H9 (cell line): ENCODE measurements around the gene TUBGCP6. TPM values are rescaled to one million over a fixed set of nuclear protein-coding genes. Genes with fewer than 3 reads are reported as not detected.

Experiments
- DNase-seq: peaks from one replicate; pipeline ENCODE4 v3.0.0-alpha.2; 2017
- H2AFZ ChIP-seq: one replicate; pipeline ENCODE4 v1.6.1; 2013; ENCODE audit warnings: mild to moderate bottlenecking, low read length, control low read depth, moderate library complexity
- H2AK5ac ChIP-seq: 2 replicates; pipeline ENCODE4 v1.6.1; 2013; ENCODE audit warnings: low read length, control low read depth, mixed read lengths; ENCODE audit not compliant: insufficient read length
- H2BK120ac ChIP-seq: one replicate; pipeline ENCODE4 v1.6.1; 2013; ENCODE audit warnings: low read depth, mild to moderate bottlenecking, low read length, control low read depth, inconsistent platforms; ENCODE audit not compliant: poor library complexity, severe bottlenecking
- H2BK12ac ChIP-seq: 2 replicates; pipeline ENCODE4 v1.6.1; 2013; ENCODE audit warnings: low read length, control low read depth, mixed read lengths, low read depth; ENCODE audit not compliant: insufficient read length
- H2BK15ac ChIP-seq: 2 replicates; pipeline ENCODE4 v1.6.1; 2013; ENCODE audit warnings: low read depth, low read length, control low read depth
- H2BK20ac ChIP-seq: one replicate; pipeline ENCODE4 v1.6.1; 2013; ENCODE audit warnings: low read depth, mild to moderate bottlenecking, low read length, control low read depth, inconsistent platforms; ENCODE audit not compliant: poor library complexity, severe bottlenecking
- H2BK5ac ChIP-seq: 2 replicates; pipeline ENCODE4 v1.6.1; 2013; ENCODE audit warnings: low read length, control low read depth, mixed read lengths; ENCODE audit not compliant: insufficient read length
- H3K14ac ChIP-seq: 2 replicates; pipeline ENCODE4 v1.6.1; 2013; ENCODE audit warnings: low read length, control low read depth; ENCODE audit not compliant: insufficient read depth
- H3K18ac ChIP-seq: 2 replicates; pipeline ENCODE4 v1.6.1; 2013; ENCODE audit warnings: low read depth, mild to moderate bottlenecking, mixed read lengths, low read length, control low read depth; ENCODE audit not compliant: insufficient read length
- H3K23ac ChIP-seq: 2 replicates; pipeline ENCODE4 v1.6.1; 2013; ENCODE audit warnings: low read length, control low read depth, mixed read lengths, low read depth; ENCODE audit not compliant: insufficient read length
- H3K23me2 ChIP-seq: 2 replicates; pipeline ENCODE4 v1.6.1; 2013; ENCODE audit warnings: low read depth, mild to moderate bottlenecking, mixed read lengths, low read length, control low read depth; ENCODE audit not compliant: insufficient read length, poor library complexity, severe bottlenecking
- H3K27ac ChIP-seq: 2 replicates; pipeline ENCODE4 v1.5.1; 2013; ENCODE audit warnings: low read length, control low read depth, mixed read lengths, low read depth; ENCODE audit not compliant: insufficient read length
- H3K27me3 ChIP-seq: 2 replicates; pipeline ENCODE4 v1.6.1; 2013; ENCODE audit warnings: low read length, control low read depth, inconsistent platforms; ENCODE audit not compliant: insufficient read depth
- H3K4ac ChIP-seq: 2 replicates; pipeline ENCODE4 v1.6.1; 2013; ENCODE audit warnings: low read depth, mild to moderate bottlenecking, control low read depth, inconsistent platforms, low read length, moderate library complexity
- H3K4me1 ChIP-seq: 2 replicates; pipeline ENCODE4 v1.6.1; 2013; ENCODE audit warnings: low read length, control low read depth, inconsistent platforms; ENCODE audit not compliant: insufficient read depth
- H3K4me2 ChIP-seq: 2 replicates; pipeline ENCODE4 v1.6.1; 2013; ENCODE audit warnings: low read length, control low read depth, mixed read lengths; ENCODE audit not compliant: insufficient read length, insufficient read depth
- H3K56ac ChIP-seq: 2 replicates; pipeline ENCODE4 v1.6.1; 2013; ENCODE audit warnings: low read depth, mild to moderate bottlenecking, mixed read lengths, low read length, control low read depth; ENCODE audit not compliant: insufficient read length
- H3K79me1 ChIP-seq: 2 replicates; pipeline ENCODE4 v1.6.1; 2013; ENCODE audit warnings: low read depth, mild to moderate bottlenecking, moderate library complexity, low read length, control low read depth, inconsistent platforms; ENCODE audit not compliant: insufficient read depth, poor library complexity, severe bottlenecking
- H3K79me2 ChIP-seq: 2 replicates; pipeline ENCODE4 v1.6.1; 2013; ENCODE audit warnings: low read length, control low read depth, inconsistent platforms; ENCODE audit not compliant: insufficient read depth
- H3K9ac ChIP-seq: 2 replicates; pipeline ENCODE4 v1.6.1; 2013; ENCODE audit warnings: low read length, control low read depth, mixed read lengths; ENCODE audit not compliant: insufficient read length; ENCODE audit errors: extremely low read depth
- H3K9me3 ChIP-seq: one replicate; pipeline ENCODE4 v1.6.1; 2013; ENCODE audit warnings: low read depth, low read length, inconsistent platforms; ENCODE audit not compliant: control insufficient read depth
- H3T11ph ChIP-seq: one replicate; pipeline ENCODE4 v1.6.1; 2013; ENCODE audit warnings: mild to moderate bottlenecking, low read length, control low read depth, inconsistent platforms
- H4K20me1 ChIP-seq: one replicate; pipeline ENCODE4 v1.6.1; 2013; ENCODE audit not compliant: control insufficient read depth, insufficient read length, insufficient read depth
- H4K5ac ChIP-seq: 2 replicates; pipeline ENCODE4 v1.6.1; 2013; ENCODE audit warnings: low read depth, mild to moderate bottlenecking, mixed read lengths, low read length, control low read depth; ENCODE audit not compliant: insufficient read length
- H4K8ac ChIP-seq: replicated peaks from 2 replicates; pipeline ENCODE4 v1.6.1; 2013; ENCODE audit warnings: low read length, control low read depth, mixed read lengths, low read depth; ENCODE audit not compliant: insufficient read length
- H4K91ac ChIP-seq: 2 replicates; pipeline ENCODE4 v1.6.1; 2013; ENCODE audit warnings: low read depth, mild to moderate bottlenecking, moderate library complexity, mixed read lengths, low read length, control low read depth; ENCODE audit not compliant: insufficient read length
- H3K27ac Mint-ChIP-seq, 3 experiments: 2 replicates in 2 of 3; 3 replicates in 1 of 3; pipeline ENCODE4 v1.8.0; 2020 to 2021; ENCODE audit warnings: mixed read lengths in 3 of 3, mild to moderate bottlenecking in 1 of 3, moderate library complexity in 1 of 3
- H3K27me3 Mint-ChIP-seq: 2 replicates; pipeline ENCODE4 v1.8.0; 2021; ENCODE audit warnings: low read depth, mild to moderate bottlenecking, moderate library complexity, mixed read lengths
- H3K36me3 Mint-ChIP-seq, 3 experiments: 2 replicates in 2 of 3; 3 replicates in 1 of 3; pipeline ENCODE4 v1.8.0; 2020 to 2021; ENCODE audit warnings: low read depth in 3 of 3, mixed read lengths in 3 of 3; ENCODE audit not compliant: insufficient read depth in 1 of 3
- H3K4me1 Mint-ChIP-seq, 2 experiments: 2 replicates each; pipeline ENCODE4 v1.8.0; 2020; ENCODE audit warnings: mixed read lengths in 2 of 2
- H3K4me3 Mint-ChIP-seq, 2 experiments: 2 replicates in 1 of 2; 3 replicates in 1 of 2; pipeline ENCODE4 v1.8.0; 2020 to 2021; ENCODE audit warnings: mild to moderate bottlenecking in 2 of 2, mixed read lengths in 2 of 2, moderate library complexity in 1 of 2
- H3K9me3 Mint-ChIP-seq, 2 experiments: 2 replicates in 1 of 2; 3 replicates in 1 of 2; pipeline ENCODE4 v1.8.0; 2020; ENCODE audit warnings: mild to moderate bottlenecking in 2 of 2, mixed read lengths in 2 of 2, moderate library complexity in 1 of 2
- WGBS: extraction: QIAGEN DNeasy Blood & Tissue Kit; methylation state at CpG from one replicate; pipeline ENCODE4 v1.1.7; 2013; ENCODE audit warnings: missing lambda C conversion rate, low lambda C conversion rate, mixed read lengths; ENCODE audit not compliant: insufficient read length; ENCODE audit errors: extremely low coverage; 5-methylcytosine and 5-hydroxymethylcytosine counted together
- total RNA-seq: library from RNA; stranded (reverse); gene quantifications from 2 replicates; pipeline ENCODE4 v1.2.1, GENCODE V29; 2021
- TF ChIP-seq, protein P1 (sequence below): fragments of 200-600 bp; sonication (generic); conservative IDR thresholded peaks from 3 replicates; pipeline ENCODE4 v1.8.0; 2021; ENCODE audit warnings: antibody characterized with exemption, mild to moderate bottlenecking

The TUBGCP6 gene
- total RNA-seq, 1 experiment from 2014 or later = 29.0 TPM

DNA sequence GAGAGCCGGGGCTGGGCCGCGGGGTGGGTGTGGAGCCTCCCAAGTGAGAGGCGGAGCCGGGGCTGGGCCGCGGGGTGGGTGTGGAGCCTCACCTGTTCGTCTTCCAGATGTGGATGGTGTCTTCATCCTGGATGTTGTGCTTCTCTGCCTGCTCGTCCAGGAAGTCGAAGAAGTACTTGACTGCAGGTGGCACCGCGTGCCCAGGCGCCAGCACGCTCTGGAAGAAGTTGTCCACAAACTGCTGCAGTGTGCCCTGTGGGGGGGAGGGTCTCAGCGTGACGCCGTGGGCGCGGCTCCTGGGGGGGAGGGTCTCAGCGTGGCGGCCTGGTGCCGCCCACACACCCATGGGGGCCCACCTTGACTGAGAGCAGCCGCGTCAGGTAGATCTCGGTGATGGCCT is 32.9 kb upstream of the TUBGCP6 start:
- H3K4me1 Mint-ChIP-seq = peaks cover 0 to 3% of the 10 kb centered on the region in 2 experiments; a peak in 1 of 4 replicates
- no peaks in the 10 kb centered on the region for H3K79me2 ChIP-seq
- no peak overlapping the region for H2BK20ac ChIP-seq
- no peak overlapping the region for H2BK120ac ChIP-seq
- no peak overlapping the region for H3K27ac Mint-ChIP-seq
- no peaks in the 10 kb centered on the region for H3K4me1 ChIP-seq
- H3K23me2 ChIP-seq = no peaks in the 10 kb centered on the region
- no peak overlapping the region for H2BK15ac ChIP-seq
- TF ChIP-seq, protein P1, sequence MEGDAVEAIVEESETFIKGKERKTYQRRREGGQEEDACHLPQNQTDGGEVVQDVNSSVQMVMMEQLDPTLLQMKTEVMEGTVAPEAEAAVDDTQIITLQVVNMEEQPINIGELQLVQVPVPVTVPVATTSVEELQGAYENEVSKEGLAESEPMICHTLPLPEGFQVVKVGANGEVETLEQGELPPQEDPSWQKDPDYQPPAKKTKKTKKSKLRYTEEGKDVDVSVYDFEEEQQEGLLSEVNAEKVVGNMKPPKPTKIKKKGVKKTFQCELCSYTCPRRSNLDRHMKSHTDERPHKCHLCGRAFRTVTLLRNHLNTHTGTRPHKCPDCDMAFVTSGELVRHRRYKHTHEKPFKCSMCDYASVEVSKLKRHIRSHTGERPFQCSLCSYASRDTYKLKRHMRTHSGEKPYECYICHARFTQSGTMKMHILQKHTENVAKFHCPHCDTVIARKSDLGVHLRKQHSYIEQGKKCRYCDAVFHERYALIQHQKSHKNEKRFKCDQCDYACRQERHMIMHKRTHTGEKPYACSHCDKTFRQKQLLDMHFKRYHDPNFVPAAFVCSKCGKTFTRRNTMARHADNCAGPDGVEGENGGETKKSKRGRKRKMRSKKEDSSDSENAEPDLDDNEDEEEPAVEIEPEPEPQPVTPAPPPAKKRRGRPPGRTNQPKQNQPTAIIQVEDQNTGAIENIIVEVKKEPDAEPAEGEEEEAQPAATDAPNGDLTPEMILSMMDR = no peak
- no peak overlapping the region for H3T11ph ChIP-seq
- no peaks in the 10 kb centered on the region for H4K20me1 ChIP-seq
- H3K23ac ChIP-seq = no peak overlapping the region
- H3K9me3 ChIP-seq = no peaks in the 10 kb centered on the region
- no peak overlapping the region; a peak in 1 of 5 replicates for H3K4me3 Mint-ChIP-seq
- no peaks in the 10 kb centered on the region for H3K79me1 ChIP-seq
- H3K18ac ChIP-seq = no peak overlapping the region
- no peak overlapping the region for H2AFZ ChIP-seq
- no peak overlapping the region for H3K56ac ChIP-seq
- peaks cover 41 to 70% (median 67%) of the 10 kb centered on the region in 3 experiments for H3K36me3 Mint-ChIP-seq
- no peak overlapping the region for H4K91ac ChIP-seq
- no peak overlapping the region for H2AK5ac ChIP-seq
- H2BK12ac ChIP-seq = no peak overlapping the region
- no peaks in the 10 kb centered on the region for H3K27me3 ChIP-seq
- H3K27me3 Mint-ChIP-seq = peaks cover 5% of the 10 kb centered on the region
- no CpG with 5 or more reads among the region's 25 CpGs for WGBS
- no peak overlapping the region for H3K27ac ChIP-seq
- H4K8ac ChIP-seq = no peak overlapping the region
- DNase-seq = no peak
- H3K9me3 Mint-ChIP-seq = peaks cover 8 to 13% of the 10 kb centered on the region in 2 experiments
- no peak overlapping the region for H3K9ac ChIP-seq
- H3K4ac ChIP-seq = no peak overlapping the region
- H4K5ac ChIP-seq = no peak overlapping the region
- no peak overlapping the region for H2BK5ac ChIP-seq
- no peak overlapping the region for H3K14ac ChIP-seq
- no peak overlapping the region for H3K4me2 ChIP-seq
